Type B pancreatic cell (in vitro differentiated cells): ENCODE results near the gene PITPNC1. TPM values are rescaled to one million over a fixed set of nuclear protein-coding genes. Genes with fewer than 3 reads are reported as not detected.
"Not testable (repeated sequence)": the region's sequence is repeated elsewhere in the genome, so short reads cannot be mapped to it uniquely, and the experiment has no call there.

Source experiments
- DNase-seq: peaks from one replicate; pipeline ENCODE4 v3.0.0; 2021; ENCODE audit warnings: mixed read lengths; ENCODE audit not compliant: unreplicated experiment; ENCODE audit errors: extremely low spot score
- H3K27ac Mint-ChIP-seq: 2 replicates; pipeline ENCODE4 v1.8.0; 2021; ENCODE audit warnings: mild to moderate bottlenecking, mixed read lengths
- H3K27me3 Mint-ChIP-seq: 2 replicates; pipeline ENCODE4 v1.8.0; 2021; ENCODE audit warnings: mixed read lengths
- H3K36me3 Mint-ChIP-seq: 2 replicates; pipeline ENCODE4 v1.8.0; 2021; ENCODE audit warnings: mixed read lengths
- H3K4me1 Mint-ChIP-seq: one replicate; pipeline ENCODE4 v1.8.0; 2021; ENCODE audit warnings: mixed read lengths; ENCODE audit not compliant: unreplicated experiment
- H3K4me3 Mint-ChIP-seq: 2 replicates; pipeline ENCODE4 v1.8.0; 2021; ENCODE audit warnings: mild to moderate bottlenecking, mixed read lengths
- H3K9me3 Mint-ChIP-seq: 2 replicates; pipeline ENCODE4 v1.8.0; 2021; ENCODE audit warnings: mixed read lengths
- CTCF ChIP-seq: fragments of 200-600 bp; sonication (generic); conservative IDR thresholded peaks from 2 replicates; pipeline ENCODE4 v1.5.0; 2021; ENCODE audit warnings: antibody characterized with exemption, mild to moderate bottlenecking
- total RNA-seq: library from RNA; stranded (reverse); gene quantifications from 2 replicates; pipeline ENCODE4 v1.2.1, GENCODE V29; 2021; ENCODE audit warnings: low replicate concordance

Gene PITPNC1
- total RNA-seq, 1 donor from 2014 or later = 18.7 TPM

- TF ChIP-seq CTCF = no peak
- peaks cover 4% of the 10 kb centered on the region for H3K27me3 Mint-ChIP-seq
- no peak overlapping the region for H3K4me3 Mint-ChIP-seq
- no peaks in the 10 kb centered on the region for H3K9me3 Mint-ChIP-seq
- peaks cover 25% of the 10 kb centered on the region for H3K4me1 Mint-ChIP-seq
- H3K27ac Mint-ChIP-seq = no peak overlapping the region
- peaks cover 3% of the 10 kb centered on the region for H3K36me3 Mint-ChIP-seq
- DNase-seq = no peak
These were observed 261.8 kb downstream of the PITPNC1 start for GRCh38 chr17:67638871-67639270.

GRCh38 chr17:67639555-67639954 is 262.5 kb downstream of the PITPNC1 start:
- no peak overlapping the region for H3K27ac Mint-ChIP-seq

GRCh38 chr17:67639979-67640378 is 262.9 kb downstream of the PITPNC1 start:
- no peak for DNase-seq
- no peak overlapping the region for H3K4me3 Mint-ChIP-seq
- no peak for TF ChIP-seq CTCF
- peaks cover 3% of the 10 kb centered on the region for H3K36me3 Mint-ChIP-seq
- H3K27me3 Mint-ChIP-seq = peaks cover 4% of the 10 kb centered on the region
- H3K4me1 Mint-ChIP-seq = peaks cover 25% of the 10 kb centered on the region
- no peak overlapping the region for H3K27ac Mint-ChIP-seq
- H3K9me3 Mint-ChIP-seq = no peaks in the 10 kb centered on the region

More at GRCh38 chr17:67639555-67639954, 262.5 kb downstream of the PITPNC1 start:
- Mint-ChIP-seq H3K4me1 (peaks cover 25% of the 10 kb centered on the region), H3K4me3 (peak overlapping the region; percentile 7), H3K36me3 (peaks cover 3% of the 10 kb centered on the region), H3K9me3 (no peaks in the 10 kb centered on the region), H3K27me3 (peaks cover 4% of the 10 kb centered on the region)
- no peak for DNase-seq
- no peak for TF ChIP-seq CTCF

GRCh38 chr17:67642488-67642887 is 265.4 kb downstream of the PITPNC1 start:
- H3K4me3 Mint-ChIP-seq = no peak overlapping the region
- H3K27me3 Mint-ChIP-seq = no peaks in the 10 kb centered on the region
- H3K4me1 Mint-ChIP-seq = peaks cover 24% of the 10 kb centered on the region
- no peaks in the 10 kb centered on the region for H3K9me3 Mint-ChIP-seq
- no peak overlapping the region for H3K27ac Mint-ChIP-seq
- no peaks in the 10 kb centered on the region for H3K36me3 Mint-ChIP-seq
- TF ChIP-seq CTCF = no peak
- DNase-seq = no peak

- H3K27me3 Mint-ChIP-seq = no peaks in the 10 kb centered on the region
- no peak overlapping the region for H3K4me3 Mint-ChIP-seq
- H3K36me3 Mint-ChIP-seq = no peaks in the 10 kb centered on the region
- peaks cover 10% of the 10 kb centered on the region for H3K4me1 Mint-ChIP-seq
- H3K9me3 Mint-ChIP-seq = no peaks in the 10 kb centered on the region
- no peak overlapping the region for H3K27ac Mint-ChIP-seq
- no peak for DNase-seq
- no peak for TF ChIP-seq CTCF
These were observed 267.0 kb downstream of the PITPNC1 start for GRCh38 chr17:67644061-67644460.

- not testable (repeated sequence) for H3K4me1 Mint-ChIP-seq, DNase-seq, H3K9me3 Mint-ChIP-seq, H3K27ac Mint-ChIP-seq, H3K27me3 Mint-ChIP-seq, H3K4me3 Mint-ChIP-seq, H3K36me3 Mint-ChIP-seq
These were observed 268.1 kb downstream of the PITPNC1 start for GRCh38 chr17:67645195-67645594.
